ENCODE results near the gene LDLRAD4.

The LDLRAD4 gene

GRCh38 chr18:13239171-13239956 is 20.8 kb downstream of the LDLRAD4 start:
- H3K36me3 ChIP-seq (ENCODE audit: insufficient read depth, low read length), result peaks cover 7% of the 10 kb centered on the region
- no peak for TF ChIP-seq EZH2 (IDR thresholded peaks at IDR 0.05; ENCODE audit: borderline replicate concordance, low read depth, low read length, severe bottlenecking)
- no peak for TF ChIP-seq CTCF (IDR thresholded peaks at IDR 0.05; ENCODE audit: borderline replicate concordance, extremely low read depth, low read length, poor library complexity, severe bottlenecking)
- no peaks in the 10 kb centered on the region for H3K9me3 ChIP-seq (ENCODE audit: insufficient read depth, low read length, severe bottlenecking)
- no peak overlapping the region for H3K4me2 ChIP-seq (ENCODE audit: insufficient read depth, low read length)
- no peak overlapping the region for H3K9ac ChIP-seq (ENCODE audit: low read depth, low read length)
- H3K4me3 ChIP-seq (ENCODE audit: low read depth in 1 of 2, low read length in 2 of 2), result no peak overlapping the region
- peaks cover 61% of the 10 kb centered on the region for H3K79me2 ChIP-seq (ENCODE audit: insufficient read depth, low read length)
- DNase-seq (no peak), ATAC-seq (ENCODE audit: insufficient read depth, low read depth) (no peak)
- no peaks in the 10 kb centered on the region for H3K27me3 ChIP-seq (ENCODE audit: insufficient read depth, low read length, poor library complexity)
- H3K27ac ChIP-seq (ENCODE audit: low read length), result no peak overlapping the region
- no peak overlapping the region for H2AFZ ChIP-seq (ENCODE audit: low read depth, low read length)
- H3K4me1 ChIP-seq (ENCODE audit: insufficient read depth, low read length), result no peaks in the 10 kb centered on the region
- H4K20me1 ChIP-seq (ENCODE audit: insufficient read depth, low read length), result peaks cover 46% of the 10 kb centered on the region

- TF ChIP-seq EZH2 (IDR thresholded peaks at IDR 0.05; ENCODE audit: borderline replicate concordance, low read depth, low read length, severe bottlenecking) (no peak), CTCF (IDR thresholded peaks at IDR 0.05; ENCODE audit: borderline replicate concordance, extremely low read depth, low read length, poor library complexity, severe bottlenecking) (no peak)
- Histone ChIP-seq H3K4me1 (ENCODE audit: insufficient read depth, low read length) (no peaks in the 10 kb centered on the region), H3K27ac (ENCODE audit: low read length) (no peak overlapping the region), H2AFZ (ENCODE audit: low read depth, low read length) (no peak overlapping the region), H3K27me3 (ENCODE audit: insufficient read depth, low read length, poor library complexity) (no peaks in the 10 kb centered on the region), H4K20me1 (ENCODE audit: insufficient read depth, low read length) (peaks cover 44% of the 10 kb centered on the region), H3K36me3 (ENCODE audit: insufficient read depth, low read length) (peaks cover 7% of the 10 kb centered on the region), H3K9me3 (ENCODE audit: insufficient read depth, low read length, severe bottlenecking) (no peaks in the 10 kb centered on the region), H3K79me2 (ENCODE audit: insufficient read depth, low read length) (peaks cover 64% of the 10 kb centered on the region), H3K4me3 (ENCODE audit: low read depth in 1 of 2, low read length in 2 of 2) (no peak overlapping the region), H3K9ac (ENCODE audit: low read depth, low read length) (no peak overlapping the region), H3K4me2 (ENCODE audit: insufficient read depth, low read length) (no peak overlapping the region)
- no peak for ATAC-seq (ENCODE audit: insufficient read depth, low read depth)
- no peak for DNase-seq
These were observed 21.6 kb downstream of the LDLRAD4 start for GRCh38 chr18:13240060-13240725.

GRCh38 chr18:13241083-13241892 is 22.7 kb downstream of the LDLRAD4 start:
- H3K4me3 ChIP-seq (ENCODE audit: low read depth in 1 of 2, low read length in 2 of 2), result no peak overlapping the region

More at GRCh38 chr18:13241083-13241892, 22.7 kb downstream of the LDLRAD4 start:
- H3K36me3 ChIP-seq (ENCODE audit: insufficient read depth, low read length), result peaks cover 7% of the 10 kb centered on the region
- no peaks in the 10 kb centered on the region for H3K4me1 ChIP-seq (ENCODE audit: insufficient read depth, low read length)
- DNase-seq, result no peak
- H4K20me1 ChIP-seq (ENCODE audit: insufficient read depth, low read length), result peaks cover 47% of the 10 kb centered on the region
- H3K9me3 ChIP-seq (ENCODE audit: insufficient read depth, low read length, severe bottlenecking), result no peaks in the 10 kb centered on the region
- no peaks in the 10 kb centered on the region for H3K27me3 ChIP-seq (ENCODE audit: insufficient read depth, low read length, poor library complexity)
- H3K79me2 ChIP-seq (ENCODE audit: insufficient read depth, low read length), result peaks cover 59% of the 10 kb centered on the region
- TF ChIP-seq EZH2 (IDR thresholded peaks at IDR 0.05; ENCODE audit: borderline replicate concordance, low read depth, low read length, severe bottlenecking) (no peak), CTCF (IDR thresholded peaks at IDR 0.05; ENCODE audit: borderline replicate concordance, extremely low read depth, low read length, poor library complexity, severe bottlenecking) (no peak)
- ATAC-seq (ENCODE audit: insufficient read depth, low read depth), result no peak
- no peak overlapping the region for H3K27ac ChIP-seq (ENCODE audit: low read length)
- no peak overlapping the region for H2AFZ ChIP-seq (ENCODE audit: low read depth, low read length)
- H3K4me2 ChIP-seq (ENCODE audit: insufficient read depth, low read length), result no peak overlapping the region
- H3K9ac ChIP-seq (ENCODE audit: low read depth, low read length), result no peak overlapping the region

All from DND-41 (cell line).